ENCODE results near the gene ZNF280D.

ZNF280D gene

GRCh38 chr15:56699743-56700142, 33.6 kb downstream of the ZNF280D start:
- no peak overlapping the region for H3K4me2 ChIP-seq (ENCODE audit: low read length, poor library complexity, severe bottlenecking)
- H3K23ac ChIP-seq (ENCODE audit: low read length in 2 of 2) = no peak overlapping the region
- H3K27ac ChIP-seq (ENCODE audit: low read length, poor library complexity, severe bottlenecking) = no peak overlapping the region
- H3K18ac ChIP-seq (ENCODE audit: low read depth in 1 of 2, low read length in 2 of 2) = no peak overlapping the region
- no peak overlapping the region for H2BK15ac ChIP-seq (ENCODE audit: low read depth, poor library complexity, severe bottlenecking)
- no peaks in the 10 kb centered on the region for H3K27me3 ChIP-seq (ENCODE audit: control insufficient read depth in 1 of 2, insufficient read depth in 1 of 2, low read length in 2 of 2)
- no peak overlapping the region for H4K91ac ChIP-seq (ENCODE audit: low read length)
- no peak overlapping the region for H2BK5ac ChIP-seq (ENCODE audit: low read depth, low read length, poor library complexity, severe bottlenecking)
- H3K4me3 ChIP-seq (ENCODE audit: insufficient read depth in 1 of 2, low read depth in 1 of 2, low read length in 2 of 2) = no peak overlapping the region
- H3K14ac ChIP-seq (ENCODE audit: low read length in 2 of 2) = no peak overlapping the region
- no peak overlapping the region for H3K9ac ChIP-seq (ENCODE audit: low read length)
- H3K4ac ChIP-seq (ENCODE audit: low read depth in 1 of 2, low read length in 2 of 2) = no peak overlapping the region
- H3K79me1 ChIP-seq (replicated peaks; ENCODE audit: low read length, poor library complexity, severe bottlenecking) = peaks cover 2% of the 10 kb centered on the region
- no peaks in the 10 kb centered on the region for H3K4me1 ChIP-seq (ENCODE audit: control insufficient read depth, insufficient read depth, low read depth, low read length)
- H3K36me3 ChIP-seq (ENCODE audit: control insufficient read depth in 1 of 2, insufficient read depth in 2 of 2, low read depth in 1 of 2, low read length in 2 of 2) = peaks cover 10 to 74% of the 10 kb centered on the region in 2 experiments
- 100% methylated on average over 1 of the region's 1 CpG for WGBS
- no peak overlapping the region for H2AFZ ChIP-seq (ENCODE audit: low read depth, low read length)
- no peak for DNase-seq
- no peaks in the 10 kb centered on the region for H3K9me3 ChIP-seq (ENCODE audit: control insufficient read depth, low read length)
- H2AK5ac ChIP-seq (ENCODE audit: low read length, severe bottlenecking) = no peak overlapping the region
- H2BK120ac ChIP-seq (ENCODE audit: low read depth, low read length) = no peak overlapping the region
- no peak overlapping the region for H2BK12ac ChIP-seq (ENCODE audit: low read length in 2 of 2)
- no peak overlapping the region for H4K8ac ChIP-seq (ENCODE audit: low read length)

- Histone ChIP-seq H3K79me1 (replicated peaks; ENCODE audit: low read length, poor library complexity, severe bottlenecking) (peaks cover 4% of the 10 kb centered on the region), H3K4me2 (ENCODE audit: low read length, poor library complexity, severe bottlenecking) (no peak overlapping the region), H3K4ac (ENCODE audit: low read depth in 1 of 2, low read length in 2 of 2) (no peak overlapping the region), H2BK5ac (ENCODE audit: low read depth, low read length, poor library complexity, severe bottlenecking) (no peak overlapping the region), H3K27ac (ENCODE audit: low read length, poor library complexity, severe bottlenecking) (no peak overlapping the region), H3K9ac (ENCODE audit: low read length) (no peak overlapping the region), H3K4me1 (ENCODE audit: control insufficient read depth, insufficient read depth, low read depth, low read length) (no peaks in the 10 kb centered on the region), H2AFZ (ENCODE audit: low read depth, low read length) (no peak overlapping the region), H3K36me3 (ENCODE audit: control insufficient read depth in 1 of 2, insufficient read depth in 2 of 2, low read depth in 1 of 2, low read length in 2 of 2) (peaks cover 3 to 63% of the 10 kb centered on the region in 2 experiments), H4K91ac (ENCODE audit: low read length) (no peak overlapping the region), H3K23ac (ENCODE audit: low read length in 2 of 2) (no peak overlapping the region), H2AK5ac (ENCODE audit: low read length, severe bottlenecking) (no peak overlapping the region), H3K18ac (ENCODE audit: low read depth in 1 of 2, low read length in 2 of 2) (no peak overlapping the region), H3K4me3 (ENCODE audit: insufficient read depth in 1 of 2, low read depth in 1 of 2, low read length in 2 of 2) (no peak overlapping the region), H2BK15ac (ENCODE audit: low read depth, poor library complexity, severe bottlenecking) (no peak overlapping the region), H3K14ac (ENCODE audit: low read length in 2 of 2) (no peak overlapping the region), H4K8ac (ENCODE audit: low read length) (no peak overlapping the region), H3K27me3 (ENCODE audit: control insufficient read depth in 1 of 2, insufficient read depth in 1 of 2, low read length in 2 of 2) (no peaks in the 10 kb centered on the region), H2BK12ac (ENCODE audit: low read length in 2 of 2) (no peak overlapping the region), H3K9me3 (ENCODE audit: control insufficient read depth, low read length) (no peaks in the 10 kb centered on the region), H2BK120ac (ENCODE audit: low read depth, low read length) (no peak overlapping the region)
- DNase-seq = no peak
- WGBS = 100% methylated on average over 1 of the region's 2 CpGs
Observed at GRCh38 chr15:56698270-56698669, 35.0 kb downstream of the ZNF280D start.

GRCh38 chr15:56693761-56694160, 39.5 kb downstream of the ZNF280D start:
- Histone ChIP-seq H2BK120ac (ENCODE audit: low read depth, low read length) (no peak overlapping the region), H4K8ac (ENCODE audit: low read length) (no peak overlapping the region), H3K36me3 (ENCODE audit: control insufficient read depth in 1 of 2, insufficient read depth in 2 of 2, low read depth in 1 of 2, low read length in 2 of 2) (peaks cover 3 to 36% of the 10 kb centered on the region in 2 experiments), H3K4me2 (ENCODE audit: low read length, poor library complexity, severe bottlenecking) (no peak overlapping the region), H3K14ac (ENCODE audit: low read length in 2 of 2) (no peak overlapping the region), H3K9ac (ENCODE audit: low read length) (no peak overlapping the region), H3K4ac (ENCODE audit: low read depth in 1 of 2, low read length in 2 of 2) (no peak overlapping the region), H2BK12ac (ENCODE audit: low read length in 2 of 2) (no peak overlapping the region), H3K18ac (ENCODE audit: low read depth in 1 of 2, low read length in 2 of 2) (no peak overlapping the region), H3K27me3 (ENCODE audit: control insufficient read depth in 1 of 2, insufficient read depth in 1 of 2, low read length in 2 of 2) (no peaks in the 10 kb centered on the region), H3K79me1 (replicated peaks; ENCODE audit: low read length, poor library complexity, severe bottlenecking) (peaks cover 1% of the 10 kb centered on the region), H3K9me3 (ENCODE audit: control insufficient read depth, low read length) (no peaks in the 10 kb centered on the region), H2AFZ (ENCODE audit: low read depth, low read length) (no peak overlapping the region), H2AK5ac (ENCODE audit: low read length, severe bottlenecking) (no peak overlapping the region), H3K4me3 (ENCODE audit: insufficient read depth in 1 of 2, low read depth in 1 of 2, low read length in 2 of 2) (no peak overlapping the region), H3K4me1 (ENCODE audit: control insufficient read depth, insufficient read depth, low read depth, low read length) (no peaks in the 10 kb centered on the region), H2BK5ac (ENCODE audit: low read depth, low read length, poor library complexity, severe bottlenecking) (no peak overlapping the region), H3K23ac (ENCODE audit: low read length in 2 of 2) (no peak overlapping the region), H3K27ac (ENCODE audit: low read length, poor library complexity, severe bottlenecking) (no peak overlapping the region), H4K91ac (ENCODE audit: low read length) (no peak overlapping the region), H2BK15ac (ENCODE audit: low read depth, poor library complexity, severe bottlenecking) (no peak overlapping the region)
- 92% methylated on average over 3 of the region's 3 CpGs for WGBS
- DNase-seq = no peak

DNA sequence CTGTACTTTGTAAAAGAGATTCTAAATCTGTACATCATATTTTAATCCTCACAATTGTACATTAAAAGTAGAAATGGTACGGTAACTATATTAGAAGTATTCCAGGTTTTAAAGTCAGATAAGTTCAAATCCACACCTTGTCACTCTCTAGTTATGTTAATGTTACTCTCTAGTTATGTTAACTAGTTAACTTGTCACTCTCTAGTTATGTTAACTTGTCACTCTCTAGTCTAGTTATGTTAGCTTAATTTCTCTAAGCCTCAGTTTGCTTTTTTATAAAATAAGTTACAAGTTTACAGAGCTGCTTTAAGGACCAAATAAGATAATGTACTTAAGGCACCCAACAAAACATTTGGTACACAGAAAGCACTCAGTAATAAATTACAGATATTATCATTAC, 42.6 kb downstream of the ZNF280D start:
- no peak overlapping the region for H2AK5ac ChIP-seq (ENCODE audit: low read length, severe bottlenecking)
- no peak overlapping the region for H3K27ac ChIP-seq (ENCODE audit: low read length, poor library complexity, severe bottlenecking)
- H3K27me3 ChIP-seq (ENCODE audit: control insufficient read depth in 1 of 2, insufficient read depth in 1 of 2, low read length in 2 of 2) = no peaks in the 10 kb centered on the region
- no peak overlapping the region for H3K4me3 ChIP-seq (ENCODE audit: insufficient read depth in 1 of 2, low read depth in 1 of 2, low read length in 2 of 2)
- H4K91ac ChIP-seq (ENCODE audit: low read length) = no peak overlapping the region
- H2BK15ac ChIP-seq (ENCODE audit: low read depth, poor library complexity, severe bottlenecking) = no peak overlapping the region
- H3K36me3 ChIP-seq (ENCODE audit: control insufficient read depth in 1 of 2, insufficient read depth in 2 of 2, low read depth in 1 of 2, low read length in 2 of 2) = peaks cover 0 to 33% of the 10 kb centered on the region in 2 experiments
- no peak overlapping the region for H3K14ac ChIP-seq (ENCODE audit: low read length in 2 of 2)
- H2BK120ac ChIP-seq (ENCODE audit: low read depth, low read length) = no peak overlapping the region
- H3K18ac ChIP-seq (ENCODE audit: low read depth in 1 of 2, low read length in 2 of 2) = no peak overlapping the region
- H4K8ac ChIP-seq (ENCODE audit: low read length) = no peak overlapping the region
- no peaks in the 10 kb centered on the region for H3K9me3 ChIP-seq (ENCODE audit: control insufficient read depth, low read length)
- no peaks in the 10 kb centered on the region for H3K4me1 ChIP-seq (ENCODE audit: control insufficient read depth, insufficient read depth, low read depth, low read length)
- no peak overlapping the region for H2BK5ac ChIP-seq (ENCODE audit: low read depth, low read length, poor library complexity, severe bottlenecking)
- H3K4me2 ChIP-seq (ENCODE audit: low read length, poor library complexity, severe bottlenecking) = no peak overlapping the region
- H3K23ac ChIP-seq (ENCODE audit: low read length in 2 of 2) = no peak overlapping the region
- H2BK12ac ChIP-seq (ENCODE audit: low read length in 2 of 2) = no peak overlapping the region
- no peak overlapping the region for H2AFZ ChIP-seq (ENCODE audit: low read depth, low read length)
- no peak overlapping the region for H3K4ac ChIP-seq (ENCODE audit: low read depth in 1 of 2, low read length in 2 of 2)
- no peak overlapping the region for H3K9ac ChIP-seq (ENCODE audit: low read length)
- WGBS = no CpG with 5 or more reads among the region's 1 CpG
- no peak for DNase-seq
- H3K79me1 ChIP-seq (replicated peaks; ENCODE audit: low read length, poor library complexity, severe bottlenecking) = peaks cover 1% of the 10 kb centered on the region

Measured in mesenchymal stem cell (in vitro differentiated cells and primary cell).